ENCODE data around the gene ZC3H8. TPM values are rescaled to one million over a fixed set of nuclear protein-coding genes. Genes with fewer than 3 reads are reported as not detected.

ZC3H8 gene
- total RNA-seq, 1 donor = 7.6 TPM

- Histone ChIP-seq H3K4me3 (ENCODE audit: insufficient read depth, low read length) (no peak overlapping the region), H4K20me1 (ENCODE audit: insufficient read depth, low read length) (no peaks in the 10 kb centered on the region), H3K79me2 (ENCODE audit: insufficient read depth, low read length) (peaks cover 29% of the 10 kb centered on the region), H3K27ac (ENCODE audit: low read depth, low read length) (no peak overlapping the region), H3K4me2 (ENCODE audit: insufficient read depth, low read length) (no peak overlapping the region), H3K4me1 (ENCODE audit: insufficient read depth, low read length) (peaks cover 16% of the 10 kb centered on the region), H3K9me3 (ENCODE audit: low read depth, low read length) (no peaks in the 10 kb centered on the region), H3K36me3 (ENCODE audit: insufficient read depth, low read length) (peaks cover 5% of the 10 kb centered on the region), H3K27me3 (ENCODE audit: insufficient read depth, low read length) (no peaks in the 10 kb centered on the region), H2AFZ (ENCODE audit: low read length) (no peak overlapping the region)
- TF ChIP-seq CTCF (IDR thresholded peaks at IDR 0.05; ENCODE audit: extremely low read depth, low read depth, low read length) = no peak
- peak; percentile 23 for DNase-seq (ENCODE audit: insufficient read length, low spot score, missing footprints)
These were observed 3.6 kb downstream of the ZC3H8 start for GRCh38 chr2:112251271-112251670.

- Histone ChIP-seq H3K36me3 (ENCODE audit: insufficient read depth, low read length) (peaks cover 5% of the 10 kb centered on the region), H3K4me2 (ENCODE audit: insufficient read depth, low read length) (no peak overlapping the region), H3K79me2 (ENCODE audit: insufficient read depth, low read length) (no peaks in the 10 kb centered on the region), H3K27me3 (ENCODE audit: insufficient read depth, low read length) (no peaks in the 10 kb centered on the region), H3K27ac (ENCODE audit: low read depth, low read length) (no peak overlapping the region), H3K9me3 (ENCODE audit: low read depth, low read length) (no peaks in the 10 kb centered on the region), H3K4me1 (ENCODE audit: insufficient read depth, low read length) (no peaks in the 10 kb centered on the region), H3K4me3 (ENCODE audit: insufficient read depth, low read length) (no peak overlapping the region), H4K20me1 (ENCODE audit: insufficient read depth, low read length) (no peaks in the 10 kb centered on the region), H2AFZ (ENCODE audit: low read length) (no peak overlapping the region)
- TF ChIP-seq CTCF (IDR thresholded peaks at IDR 0.05; ENCODE audit: extremely low read depth, low read depth, low read length) = no peak
- DNase-seq (ENCODE audit: insufficient read length, low spot score, missing footprints) = no peak
These were observed 10.0 kb downstream of the ZC3H8 start for GRCh38 chr2:112244854-112245253.

GRCh38 chr2:112243233-112243632 lies 11.6 kb downstream of the ZC3H8 start:
- Histone ChIP-seq H3K4me1 (ENCODE audit: insufficient read depth, low read length) (no peaks in the 10 kb centered on the region), H3K9me3 (ENCODE audit: low read depth, low read length) (no peaks in the 10 kb centered on the region), H2AFZ (ENCODE audit: low read length) (no peak overlapping the region), H3K79me2 (ENCODE audit: insufficient read depth, low read length) (no peaks in the 10 kb centered on the region), H3K4me2 (ENCODE audit: insufficient read depth, low read length) (no peak overlapping the region), H3K4me3 (ENCODE audit: insufficient read depth, low read length) (no peak overlapping the region), H3K27ac (ENCODE audit: low read depth, low read length) (no peak overlapping the region), H4K20me1 (ENCODE audit: insufficient read depth, low read length) (no peaks in the 10 kb centered on the region), H3K27me3 (ENCODE audit: insufficient read depth, low read length) (no peaks in the 10 kb centered on the region), H3K36me3 (ENCODE audit: insufficient read depth, low read length) (peaks cover 5% of the 10 kb centered on the region)
- TF ChIP-seq CTCF (IDR thresholded peaks at IDR 0.05; ENCODE audit: extremely low read depth, low read depth, low read length) = no peak
- no peak for DNase-seq (ENCODE audit: insufficient read length, low spot score, missing footprints)

- no peaks in the 10 kb centered on the region for H3K4me1 ChIP-seq (ENCODE audit: insufficient read depth, low read length)
- H3K79me2 ChIP-seq (ENCODE audit: insufficient read depth, low read length) = no peaks in the 10 kb centered on the region
- TF ChIP-seq CTCF (IDR thresholded peaks at IDR 0.05; ENCODE audit: extremely low read depth, low read depth, low read length) = no peak
- no peak for DNase-seq (ENCODE audit: insufficient read length, low spot score, missing footprints)
- no peak overlapping the region for H3K4me3 ChIP-seq (ENCODE audit: insufficient read depth, low read length)
- no peak overlapping the region for H2AFZ ChIP-seq (ENCODE audit: low read length)
- H4K20me1 ChIP-seq (ENCODE audit: insufficient read depth, low read length) = no peaks in the 10 kb centered on the region
- peaks cover under 1% of the 10 kb centered on the region for H3K36me3 ChIP-seq (ENCODE audit: insufficient read depth, low read length)
- H3K27ac ChIP-seq (ENCODE audit: low read depth, low read length) = no peak overlapping the region
- no peaks in the 10 kb centered on the region for H3K27me3 ChIP-seq (ENCODE audit: insufficient read depth, low read length)
- H3K9me3 ChIP-seq (ENCODE audit: low read depth, low read length) = no peaks in the 10 kb centered on the region
- no peak overlapping the region for H3K4me2 ChIP-seq (ENCODE audit: insufficient read depth, low read length)
These were observed 12.5 kb downstream of the ZC3H8 start for GRCh38 chr2:112242384-112242783.
